NCI-H146 treated with DMSO at 0.1 percent for 48 hours (cell line): ENCODE measurements around the gene EIF1AD.
"Not testable (repeated sequence)": the region's sequence is repeated elsewhere in the genome, so short reads cannot be mapped to it uniquely, and the experiment has no call there.

Experiments
- DNase-seq: peaks from one replicate; lab custom pipeline; 2025; ENCODE audit not compliant: unreplicated experiment; lab: John Stamatoyannopoulos, UW

Gene EIF1AD

DNA sequence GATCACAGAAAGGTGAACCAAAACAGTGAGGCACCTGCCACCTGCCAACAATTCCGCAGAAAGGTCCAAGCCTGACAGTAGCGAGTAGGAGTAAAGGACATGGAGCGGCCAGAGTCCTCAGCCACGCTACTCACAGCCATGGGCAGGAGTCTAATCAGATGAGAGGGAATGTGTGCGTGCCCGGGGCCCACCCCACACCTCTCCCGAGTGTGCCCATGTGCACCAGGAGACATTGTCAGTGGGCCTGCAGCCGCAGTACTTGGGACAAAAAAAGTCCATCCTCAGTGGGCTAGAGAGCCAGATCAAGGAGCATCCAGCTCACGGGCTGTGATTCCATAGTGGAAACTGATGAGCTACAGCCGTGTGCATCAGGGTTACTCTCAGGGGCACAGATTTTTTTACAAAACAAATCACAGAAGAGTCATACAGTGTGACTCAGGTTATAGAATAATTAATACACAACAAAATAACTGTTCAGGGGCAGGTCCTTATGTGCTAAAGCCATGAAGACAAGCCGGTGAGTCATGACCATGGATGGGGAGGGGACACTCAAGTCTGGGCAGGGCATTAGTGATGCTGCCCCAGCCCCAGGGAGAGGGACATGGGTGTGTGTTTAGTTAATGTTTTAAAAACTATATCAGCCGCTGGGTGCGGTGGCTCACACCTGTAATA, 28.4 kb downstream of the EIF1AD start:
- DNase-seq: no peak

- DNase-seq: no peak
Measured at GRCh38 chr11:65972116-65972515, 29.8 kb downstream of the EIF1AD start.

DNA sequence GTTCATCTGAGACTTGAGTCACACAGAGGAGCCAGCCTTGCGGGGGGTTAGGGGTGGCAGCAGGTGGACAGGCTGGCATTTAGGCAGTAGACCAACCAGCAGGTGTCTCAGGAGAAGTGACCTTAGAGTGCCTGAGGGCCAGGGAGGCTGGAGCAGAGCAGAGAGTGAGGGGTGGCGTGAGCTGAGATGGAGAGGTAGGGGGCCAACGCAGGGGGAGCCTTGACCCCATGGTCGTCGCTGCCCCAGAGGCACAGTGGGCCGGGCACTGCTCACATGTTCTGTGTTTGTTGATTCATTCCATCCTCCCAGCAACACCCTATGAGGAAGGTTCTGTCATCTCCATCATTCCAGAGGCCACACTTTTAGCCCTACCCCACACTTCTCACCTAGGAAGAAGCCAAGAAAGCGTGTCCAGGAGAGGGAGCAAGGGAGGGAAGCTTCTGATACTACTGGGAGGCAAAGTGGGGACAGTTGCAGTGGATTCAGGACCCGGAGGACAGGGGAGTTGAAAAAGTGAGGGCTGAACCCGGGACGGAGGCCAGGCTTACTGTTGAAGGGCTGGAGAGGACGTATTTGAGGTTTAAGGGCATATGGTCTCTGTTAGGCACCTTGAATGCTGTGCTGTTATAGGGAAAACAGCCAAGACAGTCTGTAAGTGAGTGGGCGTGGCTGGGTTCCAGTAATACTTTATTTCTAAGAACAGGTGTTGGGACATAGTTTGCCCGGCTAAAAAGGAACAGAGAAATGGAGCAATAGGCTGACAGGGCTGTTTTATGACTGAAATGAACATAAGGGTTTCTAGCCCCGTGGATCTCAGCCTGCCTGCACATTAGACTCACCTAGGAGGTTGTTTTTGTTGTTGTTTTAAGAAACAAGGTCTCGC, 33.1 kb downstream of the EIF1AD start:
- DNase-seq: no peak

- DNase-seq: no peak
Measured at GRCh38 chr11:65967329-65967934, 34.5 kb downstream of the EIF1AD start.

- DNase-seq: no peak
Measured at GRCh38 chr11:65965986-65966762, 35.8 kb downstream of the EIF1AD start.

- DNase-seq: no peak
Measured at GRCh38 chr11:65964906-65965305, 37.1 kb downstream of the EIF1AD start.

DNA sequence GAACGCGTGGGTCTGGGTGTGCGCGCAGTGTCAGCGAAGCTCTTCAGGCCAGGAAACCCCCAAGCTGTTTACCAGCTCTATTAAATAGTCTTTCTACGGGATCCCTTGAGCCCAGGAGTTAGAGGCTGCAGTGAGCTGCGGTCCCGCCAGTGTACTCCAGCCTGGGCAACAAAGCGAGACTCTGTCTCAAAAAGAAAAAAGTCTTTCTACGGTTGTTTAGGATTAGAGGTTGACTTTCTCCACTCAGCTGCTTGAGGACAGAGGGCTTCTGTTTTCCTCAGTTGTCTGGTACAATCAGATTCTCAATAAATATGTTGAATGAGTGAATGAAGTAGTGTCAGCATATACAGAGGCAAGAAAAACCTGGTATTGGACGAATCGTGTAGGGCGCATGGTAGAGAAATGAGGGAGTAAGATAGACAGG, 39.8 kb downstream of the EIF1AD start:
- DNase-seq: no peak

GRCh38 chr11:65961267-65962140, 40.5 kb downstream of the EIF1AD start, which contains the start of gene SART1:
Gene SART1, plus strand, starts transcription at chr11:65961734. Its CDS starts 47 bp downstream, at chr11:65961781.
- DNase-seq: peak; percentile 92

DNA sequence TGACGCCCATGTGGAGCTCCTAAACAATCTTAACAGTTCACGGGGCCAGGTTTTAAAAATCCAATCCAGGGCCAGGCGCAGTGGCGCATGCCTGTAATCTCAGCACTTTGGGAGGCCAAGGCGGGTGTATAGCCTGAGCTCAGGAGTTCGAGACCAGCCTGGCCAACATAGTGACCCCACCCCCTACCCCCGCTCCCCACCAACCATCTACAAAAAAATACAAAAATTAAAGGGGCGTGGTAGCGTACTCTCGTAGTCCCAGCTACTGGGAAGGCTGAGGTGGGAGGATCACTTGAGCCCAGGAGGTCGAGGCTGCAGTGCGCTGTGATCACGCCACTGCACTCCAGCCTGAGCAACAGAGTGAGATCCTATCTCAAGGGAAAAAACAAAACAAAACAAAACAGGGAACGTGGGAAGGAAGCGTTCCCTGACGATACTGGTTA, 41.1 kb downstream of the EIF1AD start:
- DNase-seq: no peak

- DNase-seq: no peak
Measured at GRCh38 chr11:65958774-65959420, 43.1 kb downstream of the EIF1AD start.

- no peak for DNase-seq
Measured at GRCh38 chr11:65958291-65958690, 43.7 kb downstream of the EIF1AD start.

DNA sequence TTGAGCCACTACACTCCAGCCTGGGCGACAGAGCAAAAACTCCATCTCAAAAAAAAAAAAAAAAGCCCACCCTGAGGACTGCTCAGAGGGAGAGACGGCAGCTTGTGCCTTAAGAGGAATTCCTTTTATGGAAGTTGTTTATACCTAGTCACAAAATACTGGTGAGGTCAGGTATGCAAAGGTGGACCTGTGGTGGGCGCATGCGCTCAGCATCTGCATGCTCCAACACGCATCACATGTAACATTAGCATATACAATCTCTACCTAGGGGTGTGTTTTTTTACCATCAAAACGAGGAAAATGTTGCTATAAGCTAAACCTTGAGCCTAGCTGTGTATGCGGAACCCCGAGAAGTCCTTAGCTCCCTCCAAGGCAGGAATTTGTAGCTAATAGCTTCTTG, 47.2 kb downstream of the EIF1AD start:
- DNase-seq: no peak

DNA sequence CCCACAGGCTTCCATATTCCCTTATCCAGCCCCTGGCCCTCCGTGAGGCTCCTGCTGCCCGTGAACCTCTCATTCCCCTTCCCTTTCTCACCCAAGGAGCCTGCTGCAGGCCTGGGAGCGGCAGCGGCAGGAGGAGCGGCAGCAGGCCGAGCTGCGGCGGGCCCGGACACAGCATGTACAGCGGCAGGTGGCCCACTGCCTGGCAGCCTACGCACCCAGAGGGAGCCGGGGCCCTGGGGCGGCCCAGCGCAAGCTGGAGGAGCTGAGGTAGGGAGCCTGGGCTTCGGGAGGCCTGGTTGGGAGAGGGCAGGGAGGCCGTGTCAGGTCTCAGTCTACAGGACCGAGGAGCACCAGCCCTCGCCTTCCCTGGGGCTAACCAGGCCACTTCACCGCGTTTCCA, 48.5 kb downstream of the EIF1AD start:
- DNase-seq: no peak

DNA sequence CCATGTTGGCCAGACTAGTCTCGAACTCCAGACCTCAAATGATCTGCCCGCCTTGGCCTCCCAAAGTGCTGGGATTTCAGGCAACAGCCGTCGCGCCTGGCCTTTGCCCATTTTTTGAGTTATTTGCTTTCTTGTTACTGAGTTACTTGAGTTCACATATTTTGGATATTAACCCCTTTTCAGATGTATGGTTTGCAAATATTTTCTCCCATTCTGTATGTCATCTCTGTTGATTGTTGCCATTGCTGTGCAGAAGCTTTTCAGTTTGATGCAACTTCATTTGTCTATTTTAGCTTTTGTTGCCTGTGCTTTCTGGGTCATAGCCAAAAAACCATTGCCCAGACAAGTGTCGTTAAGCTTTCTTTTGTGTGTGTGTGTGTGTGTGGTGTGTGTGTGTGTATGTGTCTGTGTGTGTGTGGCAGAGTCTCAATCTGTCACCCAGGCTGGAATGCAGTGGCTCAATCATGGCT, 49.9 kb downstream of the EIF1AD start:
- DNase-seq: no peak

DNA sequence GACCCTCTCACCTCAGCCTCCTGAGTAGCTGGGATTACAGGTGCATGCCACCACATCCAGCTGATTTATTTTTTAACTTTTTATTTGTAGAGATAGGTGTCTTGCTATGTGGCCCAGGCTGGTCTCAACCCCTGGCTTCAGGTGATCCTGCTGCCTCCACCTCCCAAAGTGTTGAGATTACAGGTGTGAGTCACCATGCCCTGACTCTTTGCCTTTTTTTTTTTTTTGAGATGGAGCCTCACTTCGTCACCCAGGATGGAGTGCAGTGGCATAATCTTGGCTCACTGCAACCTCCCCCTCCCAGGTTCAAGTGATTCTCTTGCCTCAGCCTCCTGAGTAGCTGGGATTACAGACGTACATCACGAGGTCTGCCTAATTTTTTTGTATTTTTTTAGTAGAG, 50.3 kb downstream of the EIF1AD start:
- not testable (repeated sequence) for DNase-seq

- DNase-seq: not testable (repeated sequence)
Measured at GRCh38 chr11:65950711-65951110, 51.2 kb downstream of the EIF1AD start.

GRCh38 chr11:65947603-65948125, 54.3 kb downstream of the EIF1AD start:
- no peak for DNase-seq

DNA sequence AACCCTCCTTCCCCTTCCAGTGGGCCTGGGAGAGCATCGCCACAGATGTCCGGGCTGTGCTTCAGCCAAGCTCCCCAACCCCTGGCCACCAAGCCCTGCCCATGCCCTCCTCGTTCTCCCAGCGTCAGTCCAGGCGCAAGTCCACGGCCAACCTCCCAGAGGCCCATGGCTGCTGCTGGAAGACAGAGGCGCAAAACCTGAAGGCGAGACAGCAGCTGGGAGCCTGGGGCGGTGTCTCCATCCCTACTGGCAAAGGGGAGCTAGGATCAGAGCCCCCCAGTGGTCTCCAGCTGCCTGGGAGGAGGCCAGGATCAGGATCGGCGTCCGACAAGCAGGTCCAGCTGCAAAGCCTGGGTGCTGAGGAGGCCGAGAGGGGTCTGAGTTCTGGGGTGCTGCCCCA, 54.8 kb downstream of the EIF1AD start:
- no peak for DNase-seq

- no peak for DNase-seq
Measured at GRCh38 chr11:65946655-65947054, 55.3 kb downstream of the EIF1AD start.
